Fibroblast of the aortic adventitia (primary cell): ENCODE results near the gene MED8. TPM values are rescaled to one million over a fixed set of nuclear protein-coding genes. Genes with fewer than 3 reads are reported as not detected.

ENCODE experiments used
- DNase-seq: peaks from one replicate; pipeline ENCODE4 v3.0.0-alpha.2; 2010; ENCODE audit warnings: low read depth
- H3K4me3 ChIP-seq: 2 replicates; pipeline ENCODE4 v1.5.1; 2011; ENCODE audit warnings: low read depth, mild to moderate bottlenecking, control low read depth, low read length, moderate library complexity
- total RNA-seq: library from RNA; depleted of rRNA; stranded (reverse); fragments of >200 nt; gene quantifications from 2 replicates; pipeline ENCODE4 v1.2.3, GENCODE V29; 2012; ENCODE audit warnings: low replicate concordance
- TF ChIP-seq, protein P1 (sequence below): IDR thresholded peaks from 2 replicates; pipeline ENCODE4 v1.5.1; 2011; ENCODE audit warnings: mild to moderate bottlenecking, low read length, control low read depth, inconsistent platforms; ENCODE audit not compliant: insufficient read depth

The MED8 gene
- total RNA-seq, 1 donor = 43.1 TPM

DNA sequence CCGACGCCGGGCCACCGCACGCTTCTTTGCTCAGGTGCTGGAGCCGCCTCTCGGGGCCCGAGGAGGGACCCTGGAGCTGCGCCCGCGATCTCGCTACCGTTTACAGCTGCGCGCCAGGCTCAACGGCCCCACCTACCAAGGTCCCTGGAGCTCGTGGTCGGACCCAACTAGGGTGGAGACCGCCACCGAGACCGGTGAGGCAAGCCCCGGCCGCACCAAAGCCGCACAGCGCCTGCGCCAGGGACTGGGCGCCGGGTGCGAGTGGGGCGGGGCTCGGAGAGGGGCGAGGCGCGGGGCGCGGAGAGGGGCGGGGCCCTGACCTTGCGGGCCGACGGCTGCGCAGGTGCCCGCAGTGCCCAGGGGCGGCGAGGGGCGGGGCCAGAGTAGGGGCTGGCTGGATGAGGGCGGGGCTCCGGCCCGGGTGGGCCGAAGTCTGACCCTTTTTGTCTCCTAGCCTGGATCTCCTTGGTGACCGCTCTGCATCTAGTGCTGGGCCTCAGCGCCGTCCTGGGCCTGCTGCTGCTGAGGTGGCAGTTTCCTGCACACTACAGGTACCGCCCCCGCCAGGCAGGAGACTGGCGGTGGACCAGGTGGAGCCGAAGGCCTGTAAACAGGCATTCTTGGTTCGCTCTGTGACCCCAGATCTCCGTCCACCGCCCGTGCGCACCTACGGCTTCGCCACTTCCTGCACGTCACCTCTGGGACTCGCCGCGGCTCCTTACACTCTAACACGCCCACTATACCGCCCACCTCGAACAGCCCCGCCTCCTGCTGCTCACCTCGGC, 40.6 kb downstream of the MED8 start:
- peak overlapping the region; percentile 58 for H3K4me3 ChIP-seq
- DNase-seq = no peak

GRCh38 chr1:43348343-43348808, 41.2 kb downstream of the MED8 start:
- DNase-seq = no peak
- TF ChIP-seq, protein P1, sequence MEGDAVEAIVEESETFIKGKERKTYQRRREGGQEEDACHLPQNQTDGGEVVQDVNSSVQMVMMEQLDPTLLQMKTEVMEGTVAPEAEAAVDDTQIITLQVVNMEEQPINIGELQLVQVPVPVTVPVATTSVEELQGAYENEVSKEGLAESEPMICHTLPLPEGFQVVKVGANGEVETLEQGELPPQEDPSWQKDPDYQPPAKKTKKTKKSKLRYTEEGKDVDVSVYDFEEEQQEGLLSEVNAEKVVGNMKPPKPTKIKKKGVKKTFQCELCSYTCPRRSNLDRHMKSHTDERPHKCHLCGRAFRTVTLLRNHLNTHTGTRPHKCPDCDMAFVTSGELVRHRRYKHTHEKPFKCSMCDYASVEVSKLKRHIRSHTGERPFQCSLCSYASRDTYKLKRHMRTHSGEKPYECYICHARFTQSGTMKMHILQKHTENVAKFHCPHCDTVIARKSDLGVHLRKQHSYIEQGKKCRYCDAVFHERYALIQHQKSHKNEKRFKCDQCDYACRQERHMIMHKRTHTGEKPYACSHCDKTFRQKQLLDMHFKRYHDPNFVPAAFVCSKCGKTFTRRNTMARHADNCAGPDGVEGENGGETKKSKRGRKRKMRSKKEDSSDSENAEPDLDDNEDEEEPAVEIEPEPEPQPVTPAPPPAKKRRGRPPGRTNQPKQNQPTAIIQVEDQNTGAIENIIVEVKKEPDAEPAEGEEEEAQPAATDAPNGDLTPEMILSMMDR = no peak
- peak overlapping the region; percentile 58 for H3K4me3 ChIP-seq

More for the DNA sequence above, 40.6 kb downstream of the MED8 start:
- TF ChIP-seq, protein P1 = no peak

- TF ChIP-seq, protein P1 = no peak
- no peak overlapping the region for H3K4me3 ChIP-seq
- no peak for DNase-seq
Observed at GRCh38 chr1:43346636-43347035, 43.0 kb downstream of the MED8 start.

DNA sequence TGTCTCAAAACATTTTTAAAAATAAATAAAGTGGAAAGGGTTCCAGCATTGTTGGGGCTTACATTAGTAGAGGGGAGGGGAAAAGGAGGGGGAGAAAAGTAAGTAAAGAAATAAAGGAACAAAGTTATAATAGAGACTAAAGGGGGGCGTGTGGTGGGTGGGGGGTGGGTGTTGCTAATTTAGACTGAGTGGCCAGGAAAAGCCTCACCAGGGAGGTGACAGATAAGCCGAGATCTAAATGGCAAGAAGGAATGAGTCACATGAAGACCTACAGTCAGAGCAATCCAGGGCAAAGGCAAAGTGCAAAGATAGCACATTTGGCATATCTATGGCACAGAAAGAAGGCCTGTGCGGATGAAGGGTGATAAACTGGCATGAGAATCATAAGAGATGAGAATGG, 44.5 kb downstream of the MED8 start:
- DNase-seq = no peak
- TF ChIP-seq, protein P1 = no peak
- H3K4me3 ChIP-seq = no peak overlapping the region

GRCh38 chr1:43344267-43344850, 45.2 kb downstream of the MED8 start:
- H3K4me3 ChIP-seq = no peak overlapping the region
- DNase-seq = no peak
- TF ChIP-seq, protein P1 = no peak

- TF ChIP-seq, protein P1 = no peak
- H3K4me3 ChIP-seq = no peak overlapping the region
Observed at GRCh38 chr1:43340559-43340958, 49.0 kb downstream of the MED8 start.

More at GRCh38 chr1:43340559-43340958, 49.0 kb downstream of the MED8 start:
- no peak for DNase-seq
